Dedifferentiated amniotic fluid mesenchymal stem cell (primary cell): Measurements from ENCODE around the gene BRCA2.
A peak's percentile ranks its signal among the peaks of the same experiment; 100 is the strongest.

Experiments used
- DNase-seq: peaks from one replicate; pipeline ENCODE4 v3.0.0-alpha.2; 2016; ENCODE audit errors: extremely low spot score

Gene BRCA2, protein sequence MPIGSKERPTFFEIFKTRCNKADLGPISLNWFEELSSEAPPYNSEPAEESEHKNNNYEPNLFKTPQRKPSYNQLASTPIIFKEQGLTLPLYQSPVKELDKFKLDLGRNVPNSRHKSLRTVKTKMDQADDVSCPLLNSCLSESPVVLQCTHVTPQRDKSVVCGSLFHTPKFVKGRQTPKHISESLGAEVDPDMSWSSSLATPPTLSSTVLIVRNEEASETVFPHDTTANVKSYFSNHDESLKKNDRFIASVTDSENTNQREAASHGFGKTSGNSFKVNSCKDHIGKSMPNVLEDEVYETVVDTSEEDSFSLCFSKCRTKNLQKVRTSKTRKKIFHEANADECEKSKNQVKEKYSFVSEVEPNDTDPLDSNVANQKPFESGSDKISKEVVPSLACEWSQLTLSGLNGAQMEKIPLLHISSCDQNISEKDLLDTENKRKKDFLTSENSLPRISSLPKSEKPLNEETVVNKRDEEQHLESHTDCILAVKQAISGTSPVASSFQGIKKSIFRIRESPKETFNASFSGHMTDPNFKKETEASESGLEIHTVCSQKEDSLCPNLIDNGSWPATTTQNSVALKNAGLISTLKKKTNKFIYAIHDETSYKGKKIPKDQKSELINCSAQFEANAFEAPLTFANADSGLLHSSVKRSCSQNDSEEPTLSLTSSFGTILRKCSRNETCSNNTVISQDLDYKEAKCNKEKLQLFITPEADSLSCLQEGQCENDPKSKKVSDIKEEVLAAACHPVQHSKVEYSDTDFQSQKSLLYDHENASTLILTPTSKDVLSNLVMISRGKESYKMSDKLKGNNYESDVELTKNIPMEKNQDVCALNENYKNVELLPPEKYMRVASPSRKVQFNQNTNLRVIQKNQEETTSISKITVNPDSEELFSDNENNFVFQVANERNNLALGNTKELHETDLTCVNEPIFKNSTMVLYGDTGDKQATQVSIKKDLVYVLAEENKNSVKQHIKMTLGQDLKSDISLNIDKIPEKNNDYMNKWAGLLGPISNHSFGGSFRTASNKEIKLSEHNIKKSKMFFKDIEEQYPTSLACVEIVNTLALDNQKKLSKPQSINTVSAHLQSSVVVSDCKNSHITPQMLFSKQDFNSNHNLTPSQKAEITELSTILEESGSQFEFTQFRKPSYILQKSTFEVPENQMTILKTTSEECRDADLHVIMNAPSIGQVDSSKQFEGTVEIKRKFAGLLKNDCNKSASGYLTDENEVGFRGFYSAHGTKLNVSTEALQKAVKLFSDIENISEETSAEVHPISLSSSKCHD (N-terminal part only)

GRCh38 chr13:32315238-32316027, at the start of gene BRCA2, which contains the start of gene ZAR1L:
BRCA2 (plus strand) TSS chr13:32315508; CDS start chr13:32316461, 953 bp downstream.
ZAR1L (minus strand) TSS chr13:32315363; CDS start chr13:32311925, 3,438 bp downstream.
- DNase-seq = peak; percentile 83

GRCh38 chr13:32265726-32266125, 49.6 kb upstream of the BRCA2 start:
- DNase-seq = no peak

DNA sequence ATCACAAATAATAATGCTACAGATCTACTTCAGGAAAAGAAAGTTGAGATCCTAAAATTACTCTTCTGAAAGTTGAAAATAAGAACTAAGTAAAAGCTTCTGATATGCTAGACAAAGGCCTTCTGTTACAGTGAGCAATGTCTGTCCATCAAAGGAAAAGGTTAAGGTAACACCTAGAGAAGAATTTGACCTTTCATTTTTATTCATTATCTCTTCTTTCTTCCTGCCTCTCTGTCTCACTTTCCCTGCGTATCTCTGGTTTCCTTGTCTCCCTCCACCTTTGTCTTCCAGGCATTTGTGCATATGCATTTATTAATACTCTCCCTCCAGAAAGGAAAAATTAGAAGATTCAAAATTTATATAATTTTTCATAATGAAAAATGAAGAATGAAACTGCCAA, 49.2 kb upstream of the BRCA2 start:
- DNase-seq = no peak

- no peak for DNase-seq
Observed at GRCh38 chr13:32267836-32268439, 47.4 kb upstream of the BRCA2 start.

DNA sequence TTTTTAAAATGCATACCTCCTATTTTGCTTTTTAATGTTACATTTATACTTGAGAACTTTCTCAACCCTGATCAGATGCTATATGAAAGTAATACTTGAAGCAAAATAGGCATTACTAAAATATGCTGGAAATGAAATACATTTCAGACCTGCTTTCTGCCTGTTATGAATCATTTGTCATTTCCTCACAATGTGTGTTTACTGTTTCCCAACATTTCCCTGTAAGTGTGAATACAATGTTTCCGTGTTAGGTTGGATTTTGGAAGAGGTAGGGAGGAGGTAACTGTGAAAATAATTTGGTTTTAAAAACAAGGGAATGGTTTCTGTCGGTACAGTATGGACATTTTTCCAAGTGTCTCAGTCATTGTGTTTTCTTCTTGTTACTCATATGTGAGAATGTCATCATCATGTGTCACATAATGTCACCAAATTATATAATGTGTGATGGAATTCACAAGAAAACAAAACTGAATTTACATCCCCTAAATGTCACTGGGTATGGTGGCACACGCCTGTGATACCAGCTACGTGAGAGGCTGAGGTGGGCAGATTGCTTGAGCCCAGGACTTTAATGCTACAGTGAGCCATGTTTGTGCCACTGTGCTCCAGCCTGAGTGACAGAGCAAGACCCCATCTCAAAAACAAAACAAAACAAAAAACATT, 43.2 kb upstream of the BRCA2 start:
- DNase-seq = no peak

DNA sequence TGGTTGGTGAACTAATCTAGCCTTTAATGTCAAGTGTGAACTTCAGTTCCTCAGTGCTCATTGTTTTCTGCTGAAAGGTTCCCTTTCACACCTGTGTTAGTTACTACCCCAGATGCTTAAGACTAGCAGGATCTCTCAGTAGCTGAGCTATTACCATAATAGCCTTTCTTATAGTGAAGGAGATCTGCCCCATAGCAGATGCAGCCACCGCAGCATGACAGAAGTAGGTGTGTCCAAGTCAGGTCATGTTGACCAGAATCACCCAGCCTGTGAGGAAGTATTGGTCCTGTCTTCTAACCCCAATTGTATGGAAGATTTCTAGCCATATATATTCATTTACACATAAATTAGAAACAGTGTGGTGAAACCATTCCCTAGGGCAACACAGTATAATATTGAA, 37.5 kb upstream of the BRCA2 start:
- DNase-seq = no peak

DNA sequence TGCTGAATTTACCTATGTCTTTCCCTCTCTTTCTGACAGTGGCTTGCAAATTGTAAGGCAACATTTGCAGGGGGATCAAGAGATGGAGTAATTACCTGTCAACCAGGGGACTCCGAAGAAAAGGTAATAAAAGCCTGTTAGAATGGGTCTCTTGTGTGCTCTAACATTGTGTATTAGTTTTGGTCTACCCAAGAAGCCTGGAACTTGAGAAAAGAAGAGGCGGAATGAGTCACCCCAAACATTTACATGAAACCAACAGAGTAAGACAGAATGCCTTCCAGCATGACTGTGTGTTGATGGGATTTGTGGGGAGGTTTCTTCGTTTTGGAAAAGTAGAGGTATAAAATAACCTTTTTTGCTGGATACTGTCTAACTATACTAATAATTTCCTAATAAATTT, 36.9 kb upstream of the BRCA2 start:
- no peak for DNase-seq

GRCh38 chr13:32281096-32281495, 34.2 kb upstream of the BRCA2 start:
- no peak for DNase-seq

GRCh38 chr13:32282096-32282711, 33.1 kb upstream of the BRCA2 start:
- DNase-seq = no peak

DNA sequence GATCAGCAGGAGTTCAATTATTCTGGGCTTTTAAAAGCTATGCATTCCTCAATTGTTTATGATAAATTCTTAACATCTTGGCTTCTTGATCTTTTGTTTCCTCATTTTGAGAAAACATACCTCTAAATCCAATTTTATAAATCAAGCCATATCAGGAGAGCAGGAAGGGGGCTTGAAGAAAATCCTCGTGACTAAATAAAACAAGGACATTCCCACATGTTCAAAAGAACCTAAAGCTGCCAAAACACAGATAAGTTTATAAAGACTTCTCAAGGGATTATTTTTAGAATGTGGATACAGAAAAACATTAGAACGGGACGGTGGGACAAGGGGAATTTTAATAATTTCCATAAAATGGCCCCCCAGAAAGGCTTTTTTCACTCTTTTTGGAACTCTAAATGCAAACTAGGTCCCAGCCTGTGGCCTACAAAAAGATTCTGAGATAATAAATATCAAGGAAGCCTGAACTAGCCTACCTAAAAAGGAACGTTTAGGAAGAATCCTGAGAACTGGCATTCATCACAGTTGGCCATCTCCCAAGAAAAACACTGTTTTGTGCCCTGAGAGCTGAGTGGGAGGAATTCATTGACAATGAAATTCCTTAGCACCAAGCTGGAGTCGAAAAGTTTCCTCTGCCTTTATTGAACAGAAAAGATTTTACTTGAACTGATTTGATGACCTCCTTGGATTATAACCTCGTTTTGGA, 30.2 kb upstream of the BRCA2 start:
- peak; percentile 61 for DNase-seq

- DNase-seq = no peak
Observed at GRCh38 chr13:32285633-32285965, 29.7 kb upstream of the BRCA2 start.

DNA sequence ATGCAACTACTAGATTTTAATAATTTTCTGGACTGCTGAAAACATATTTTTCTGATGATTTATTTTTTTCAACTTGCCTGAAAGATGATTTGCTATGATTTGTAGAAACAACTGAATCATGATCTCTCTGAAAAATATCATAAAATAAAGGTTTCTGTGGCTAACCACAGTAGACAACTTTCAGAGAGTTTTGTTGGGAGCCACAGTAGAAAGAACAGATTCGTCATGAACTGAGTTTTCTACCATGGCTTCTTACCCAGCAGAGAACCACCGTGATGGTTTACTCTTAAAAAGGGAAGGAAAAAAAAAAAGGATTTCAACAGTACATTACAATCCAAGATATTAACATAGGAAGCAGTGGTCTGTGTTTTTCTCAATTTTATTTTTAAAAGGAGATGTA, 18.1 kb upstream of the BRCA2 start:
- DNase-seq = no peak

DNA sequence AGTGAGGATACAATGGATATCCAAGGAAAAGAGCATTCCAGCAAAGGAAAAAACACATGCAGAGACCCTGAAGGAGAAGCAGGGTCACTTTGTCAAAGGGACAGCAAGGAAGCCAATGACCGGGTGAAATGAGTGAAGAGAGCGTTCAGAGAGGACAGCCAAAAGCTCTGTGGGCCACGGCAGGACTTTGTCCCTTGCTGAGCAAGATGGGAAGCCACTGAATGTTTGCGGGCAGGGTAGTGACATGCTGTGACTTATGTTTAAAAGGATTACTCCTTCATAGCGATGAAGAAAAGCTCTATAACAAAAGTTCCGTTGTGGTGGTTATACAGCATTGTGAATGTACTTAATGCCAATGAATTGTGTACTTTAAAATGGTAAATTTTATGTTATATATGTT, 16.6 kb upstream of the BRCA2 start:
- no peak for DNase-seq

GRCh38 chr13:32299893-32300292, 15.4 kb upstream of the BRCA2 start:
- DNase-seq = no peak

DNA sequence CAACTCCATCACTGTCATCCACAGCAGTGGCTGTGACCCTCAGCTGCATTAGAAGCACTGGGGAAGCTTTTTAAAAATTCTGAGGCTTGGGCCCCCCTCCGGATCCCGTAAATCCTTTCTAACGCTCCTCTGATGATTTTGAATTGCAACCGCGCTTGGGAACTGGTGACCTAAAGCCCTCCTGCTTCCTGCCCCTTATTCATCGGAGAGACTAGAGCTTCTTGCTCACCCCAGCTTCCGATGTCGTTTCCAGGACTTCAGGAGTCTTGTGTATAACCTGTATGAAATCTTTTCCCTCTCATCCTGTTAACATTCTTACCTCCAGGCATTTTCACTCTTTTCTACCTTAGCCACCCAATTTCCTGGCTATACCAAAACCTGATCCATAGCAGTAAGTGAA, 14.9 kb upstream of the BRCA2 start:
- DNase-seq = no peak

GRCh38 chr13:32300920-32301319, 14.4 kb upstream of the BRCA2 start:
- no peak for DNase-seq

GRCh38 chr13:32302461-32302860, 12.8 kb upstream of the BRCA2 start:
- DNase-seq = no peak

DNA sequence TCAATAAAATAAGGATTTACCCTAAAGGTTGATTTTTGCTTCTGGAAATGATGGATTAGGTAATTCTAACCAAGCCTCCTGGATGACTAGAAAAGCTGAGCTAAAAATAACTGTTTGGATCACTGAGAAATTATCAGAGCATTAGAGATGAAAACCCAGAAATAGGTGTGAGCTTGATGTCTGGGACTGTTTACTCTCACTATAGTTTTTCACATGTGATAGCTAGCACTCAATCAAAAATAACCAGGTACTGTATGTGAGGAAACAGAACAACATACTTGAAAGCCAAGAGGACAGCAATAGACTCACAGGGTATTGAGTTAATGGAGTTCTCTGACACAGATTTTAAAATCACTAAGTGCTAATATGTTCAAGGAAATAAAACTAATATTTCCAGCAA, 9.7 kb upstream of the BRCA2 start:
- DNase-seq = no peak
